HepG2 (cell line): ENCODE data around the gene NME2. TPM values are rescaled to one million over a fixed set of nuclear protein-coding genes. Genes with fewer than 3 reads are reported as not detected.

Experiments
- AHDC1 ChIP-seq: sonication (generic); formaldehyde crosslinking; IDR thresholded peaks from 2 replicates; pipeline ENCODE4 v1.5.1; 2020; ENCODE audit warnings: mild to moderate bottlenecking, missing genetic modification reagents, borderline replicate concordance
- CSRNP1 ChIP-seq: sonication (generic); formaldehyde crosslinking; IDR thresholded peaks from 2 replicates; pipeline ENCODE4 v1.8.1; 2023; ENCODE audit warnings: mild to moderate bottlenecking, missing genetic modification reagents
- FLYWCH1 ChIP-seq: sonication (generic); formaldehyde crosslinking; IDR thresholded peaks from 2 replicates; pipeline ENCODE4 v1.8.1; 2023; ENCODE audit warnings: mild to moderate bottlenecking, missing genetic modification reagents
- FOXO4 ChIP-seq: sonication (generic); formaldehyde crosslinking; conservative IDR thresholded peaks from 2 replicates; pipeline ENCODE4 v1.8.1; 2023; ENCODE audit warnings: missing genetic modification reagents
- GATAD1 ChIP-seq: IDR thresholded peaks from 2 replicates; pipeline ENCODE4 v1.6.1; 2016; ENCODE audit warnings: missing genetic modification reagents, missing compliant biosample characterization
- HOXA7 ChIP-seq: sonication (generic); formaldehyde crosslinking; IDR thresholded peaks from 2 replicates; pipeline ENCODE4 v1.8.1; 2022; ENCODE audit warnings: mild to moderate bottlenecking, missing genetic modification reagents, moderate library complexity
- HOXD1 ChIP-seq: sonication (generic); formaldehyde crosslinking; IDR thresholded peaks from 2 replicates; pipeline ENCODE4 v1.5.0; 2020; ENCODE audit warnings: missing genetic modification reagents
- POLR2A ChIP-seq, 2 experiments: IDR thresholded peaks; 2 replicates each; pipeline ENCODE4 v1.6.1; 2011; ENCODE audit warnings: low read depth in 2 of 2, low read length in 2 of 2, mild to moderate bottlenecking in 1 of 2, moderate library complexity in 1 of 2; ENCODE audit not compliant: insufficient read depth in 1 of 2
- TEAD3 ChIP-seq: optimal IDR thresholded peaks from 2 replicates; pipeline ENCODE3; 2016; ENCODE audit warnings: borderline replicate concordance
- TFE3 ChIP-seq: IDR thresholded peaks from 2 replicates; pipeline ENCODE4 v1.6.1; 2016
- ZBTB20 ChIP-seq: sonication (generic); formaldehyde crosslinking; IDR thresholded peaks from 2 replicates; pipeline ENCODE4 v1.8.1; 2023; ENCODE audit warnings: missing genetic modification reagents, low read depth, mild to moderate bottlenecking, borderline replicate concordance
- ZFAT ChIP-seq: sonication (generic); formaldehyde crosslinking; conservative IDR thresholded peaks from 2 replicates; pipeline ENCODE4 v1.8.1; 2023; ENCODE audit warnings: missing genetic modification reagents, inconsistent platforms
- ZGPAT ChIP-seq: IDR thresholded peaks from 2 replicates; pipeline ENCODE4 v1.6.1; 2016; ENCODE audit warnings: mild to moderate bottlenecking
- ZNF205 ChIP-seq: IDR thresholded peaks from 2 replicates; pipeline ENCODE4 v1.6.1; 2018; ENCODE audit warnings: missing biosample characterization, missing genetic modification reagents
- ZNF34 ChIP-seq: sonication (generic); formaldehyde crosslinking; IDR thresholded peaks from 2 replicates; pipeline ENCODE4 v1.4.0; 2020; ENCODE audit warnings: mild to moderate bottlenecking, missing genetic modification reagents, borderline replicate concordance
- ZNF382 ChIP-seq: sonication (generic); formaldehyde crosslinking; IDR thresholded peaks from 2 replicates; pipeline ENCODE4 v1.5.0; 2020; ENCODE audit warnings: missing genetic modification reagents, mild to moderate bottlenecking, borderline replicate concordance
- ZNF550 ChIP-seq: sonication (generic); formaldehyde crosslinking; IDR thresholded peaks from 2 replicates; pipeline ENCODE4 v1.4.0; 2020; ENCODE audit warnings: mild to moderate bottlenecking, missing genetic modification reagents, borderline replicate concordance
- ZSCAN12 ChIP-seq: sonication (generic); formaldehyde crosslinking; IDR thresholded peaks from 2 replicates; pipeline ENCODE4 v1.9.0; 2021; ENCODE audit warnings: mild to moderate bottlenecking, missing genetic modification reagents
- polyA plus RNA-seq, 8 experiments: library from polyadenylated mRNA; depleted of rRNA in 3 of 8; stranded (reverse) in 7 of 8; unstranded in 1 of 8; fragments of >200 nt; fragmentation: Illumina TruSeq in 4 of 8; extraction: Trizol in 4 of 8; gene quantifications; 2 replicates each; pipeline versions ENCODE4 v1.2.1 to v1.2.3, GENCODE V29; 2011 to 2016; ENCODE audit warnings: low read depth in 4 of 8, missing spikeins in 1 of 8, mixed read lengths in 1 of 8; ENCODE audit not compliant: insufficient read depth in 1 of 8
- total RNA-seq, 5 experiments: library from RNA; depleted of rRNA; stranded (reverse); fragments of >200 nt; fragmentation: Illumina TruSeq; extraction: Trizol; gene quantifications; 2 replicates each; pipeline ENCODE4 v1.2.3, GENCODE V29; 2016; ENCODE audit warnings: low read depth in 1 of 5

Gene NME2
- total and polyA plus RNA-seq, 2 of the 13 experiments (the other 11 are each of a cell fraction or from before 2014, with no cell fraction given): 790 to 1,213 TPM

GRCh38 chr17:51121620-51122472 lies 44.4 kb upstream of the NME2 start (continued):
- TF ChIP-seq AHDC1 (no peak), TEAD3 (peak; percentile 65), HOXA7 (no peak), FOXO4 (CRISPR knock-in tag) (no peak), ZNF205 (CRISPR knock-in tag) (no peak), ZNF550 (CRISPR knock-in tag) (no peak), CSRNP1 (CRISPR knock-in tag) (no peak), ZSCAN12 (CRISPR knock-in tag) (no peak), ZBTB20 (CRISPR knock-in tag) (0 out of 2 replicates have a peak, but pooled peaks have one; percentile 59), ZGPAT (CRISPR knock-in tag) (no peak; the same call in 1 of the 2 replicates), GATAD1 (CRISPR knock-in tag) (peak; percentile 74), TFE3 (CRISPR knock-in tag) (peak; percentile 97), POLR2A (IDR thresholded peaks at IDR 0.05; ENCODE audit: insufficient read depth in 1 of 2, low read depth in 2 of 2, low read length in 2 of 2) (peak; percentile 80 to 90), FLYWCH1 (no peak), ZNF34 (CRISPR knock-in tag) (no peak), ZNF382 (CRISPR knock-in tag) (no peak), ZFAT (CRISPR knock-in tag) (no peak), HOXD1 (CRISPR knock-in tag) (no peak)
